A673 (cell line): ENCODE data around the gene C16orf54.
"Not testable (repeated sequence)": the region's sequence is repeated elsewhere in the genome, so short reads cannot be mapped to it uniquely, and the experiment has no call there.

Experiments used
- CTCF ChIP-seq: fragments of 300-800, 200-600 bp; sonication (generic); conservative IDR thresholded peaks from 2 replicates; pipeline ENCODE4 v1.5.1; 2017; ENCODE audit warnings: low read depth, mild to moderate bottlenecking, antibody characterized with exemption, low read length, moderate library complexity, mixed read lengths
- EZH2 ChIP-seq: fragments of 200-600 bp; sonication (generic); IDR thresholded peaks from 2 replicates; pipeline ENCODE4 v1.6.1; 2017; ENCODE audit warnings: borderline replicate concordance, low read depth, mild to moderate bottlenecking, mixed read lengths, antibody characterized with exemption, low read length; ENCODE audit not compliant: poor library complexity, severe bottlenecking

DNA sequence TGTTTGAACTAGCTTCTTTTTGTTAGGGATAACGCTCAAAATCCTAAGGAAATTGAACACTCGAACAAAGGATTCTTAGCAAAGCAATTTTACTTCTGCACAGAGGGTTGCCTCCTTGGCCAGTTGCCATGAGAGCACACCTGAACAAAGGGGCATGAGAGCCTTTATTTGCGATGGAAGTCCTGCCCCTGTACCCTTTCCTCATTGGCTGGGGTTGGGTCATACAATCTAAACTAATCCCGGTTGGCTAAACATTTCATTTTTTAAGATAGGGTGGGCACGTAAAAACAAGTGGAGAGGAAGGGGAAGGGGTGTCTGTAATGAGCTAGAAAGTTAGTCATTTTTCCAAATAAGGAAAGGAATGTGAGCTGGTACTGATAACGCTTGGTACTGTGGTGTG, 36.1 kb downstream of the C16orf54 start:
- not testable (repeated sequence) for TF ChIP-seq CTCF, EZH2
